ENCODE results near the gene HRAS.

DNA sequence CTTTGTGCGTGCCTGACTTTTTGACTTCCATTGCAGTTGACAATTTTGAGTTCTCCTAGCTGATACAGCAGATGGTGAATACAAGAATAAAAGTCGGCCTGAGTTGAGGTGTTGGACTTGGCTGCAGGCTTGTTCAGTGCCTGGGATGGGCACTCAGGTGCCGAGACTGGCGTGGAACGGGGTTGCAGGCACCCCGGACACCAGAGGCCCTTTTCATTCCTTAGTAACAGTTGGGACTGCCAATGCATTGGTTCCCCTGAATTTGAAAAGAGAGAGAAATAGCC, 42.2 kb upstream of the HRAS start:
- TF ChIP-seq CTCF (IDR thresholded peaks at IDR 0.05; ENCODE audit: low read depth, low read length, poor library complexity, severe bottlenecking) (no peak), EZH2phosphoT487 (IDR thresholded peaks at IDR 0.05; ENCODE audit: borderline replicate concordance, low read length) (no peak)

Data from DOHH2 (cell line).